ENCODE data around the gene SPAG9.

GRCh38 chr17:50973557-50974494 lies 146.8 kb downstream of the SPAG9 start:
- TF ChIP-seq CTCF (IDR thresholded peaks at IDR 0.05; ENCODE audit: control extremely low read depth in 1 of 3, insufficient read depth in 1 of 3, low read depth in 1 of 3, low read length in 3 of 3): no peak
- TF ChIP-seq BRCA1 (IDR thresholded peaks at IDR 0.05; ENCODE audit: low read depth, low read length): no peak
- no peak for TF ChIP-seq RFX5 (IDR thresholded peaks at IDR 0.05; ENCODE audit: borderline replicate concordance, low read depth, low read length)
- TF ChIP-seq, protein P1, sequence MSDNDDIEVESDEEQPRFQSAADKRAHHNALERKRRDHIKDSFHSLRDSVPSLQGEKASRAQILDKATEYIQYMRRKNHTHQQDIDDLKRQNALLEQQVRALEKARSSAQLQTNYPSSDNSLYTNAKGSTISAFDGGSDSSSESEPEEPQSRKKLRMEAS (IDR thresholded peaks at IDR 0.05): no peak
- no peak for TF ChIP-seq TEAD4 (IDR thresholded peaks at IDR 0.05; ENCODE audit: low read depth, low read length)
- TF ChIP-seq EP300 (IDR thresholded peaks at IDR 0.05; ENCODE audit: borderline replicate concordance in 1 of 2, low read depth in 2 of 2, low read length in 2 of 2): no peak
- no peak for TF ChIP-seq YY1 (IDR thresholded peaks at IDR 0.05; ENCODE audit: low read depth, low read length)
- TF ChIP-seq SIRT6 (IDR thresholded peaks at IDR 0.05; ENCODE audit: low read length): no peak
- TF ChIP-seq HDAC2 (IDR thresholded peaks at IDR 0.05; ENCODE audit: borderline replicate concordance in 1 of 2, low read depth in 2 of 2, low read length in 2 of 2): no peak
- TF ChIP-seq POLR2AphosphoS5 (IDR thresholded peaks at IDR 0.05; ENCODE audit: low read depth, low read length): no peak
- TF ChIP-seq RAD21 (IDR thresholded peaks at IDR 0.05 in 1 of 2, conservative IDR thresholded peaks at IDR 0.05 in 1 of 2; ENCODE audit: low read depth in 2 of 2, low read length in 2 of 2): no peak
- no peak for TF ChIP-seq BACH1 (IDR thresholded peaks at IDR 0.05; ENCODE audit: low read length)
- TF ChIP-seq KDM5A (IDR thresholded peaks at IDR 0.05; ENCODE audit: low read length): no peak

All from H1 (cell line).